GM21390 (cell line): ENCODE data around the gene FADS3.

Experiments used
- ATAC-seq: cut with Tn5 transposase; IDR thresholded peaks from one replicate; pipeline ENCODE4 v1.9.1; 2021; ENCODE audit not compliant: unreplicated experiment

The FADS3 gene

GRCh38 chr11:61839742-61840141, 51.6 kb downstream of the FADS3 start:
- ATAC-seq: no peak

DNA sequence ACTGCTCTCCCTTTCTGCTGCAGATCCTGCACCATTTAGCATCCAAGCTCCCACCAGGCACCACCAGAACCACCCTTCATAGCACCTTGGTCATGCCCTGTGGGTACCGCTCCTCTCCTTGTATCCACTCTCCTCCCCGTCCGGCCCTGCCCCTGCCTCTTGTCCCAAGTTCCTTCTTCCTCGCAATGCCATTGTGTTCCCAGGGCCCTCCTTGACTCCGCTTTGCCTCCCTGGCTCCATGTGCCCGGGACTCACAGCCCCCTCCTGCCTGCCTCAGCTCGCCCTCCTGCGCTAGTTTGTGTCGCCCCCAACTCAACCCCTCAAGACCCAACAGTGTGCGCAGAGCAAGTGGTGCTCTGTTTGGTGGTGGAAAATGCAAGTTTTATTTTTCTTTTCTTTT, 52.4 kb downstream of the FADS3 start:
- ATAC-seq: no peak

- no peak for ATAC-seq
These were observed 52.8 kb downstream of the FADS3 start for GRCh38 chr11:61838501-61838900.

DNA sequence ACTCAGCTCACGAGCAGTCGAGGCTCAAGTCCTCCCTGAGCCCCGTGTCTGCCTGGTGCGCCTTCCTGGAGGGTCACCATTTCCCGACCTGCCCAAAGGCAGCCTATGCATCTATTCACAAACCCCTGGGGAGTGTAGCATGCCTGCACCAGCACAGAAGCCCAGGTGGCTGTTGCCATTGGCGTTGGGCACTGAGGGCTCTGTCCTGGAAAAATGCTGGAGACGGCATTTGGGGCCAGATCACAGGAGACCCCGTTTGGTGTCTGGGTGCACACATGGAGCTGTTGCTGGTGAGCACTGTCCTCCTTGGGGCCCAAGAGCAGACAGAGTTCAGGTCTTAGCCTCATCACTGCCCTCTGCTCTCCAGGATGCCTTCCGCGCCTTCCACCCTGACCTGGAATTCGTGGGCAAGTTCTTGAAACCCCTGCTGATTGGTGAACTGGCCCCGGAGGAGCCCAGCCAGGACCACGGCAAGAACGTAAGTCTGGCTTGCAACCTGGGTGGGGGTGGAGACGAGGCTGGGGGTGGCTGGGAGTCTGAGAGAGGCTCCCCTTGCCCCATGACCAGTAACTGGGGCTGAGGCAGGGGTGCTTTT, 53.8 kb downstream of the FADS3 start:
- no peak for ATAC-seq

DNA sequence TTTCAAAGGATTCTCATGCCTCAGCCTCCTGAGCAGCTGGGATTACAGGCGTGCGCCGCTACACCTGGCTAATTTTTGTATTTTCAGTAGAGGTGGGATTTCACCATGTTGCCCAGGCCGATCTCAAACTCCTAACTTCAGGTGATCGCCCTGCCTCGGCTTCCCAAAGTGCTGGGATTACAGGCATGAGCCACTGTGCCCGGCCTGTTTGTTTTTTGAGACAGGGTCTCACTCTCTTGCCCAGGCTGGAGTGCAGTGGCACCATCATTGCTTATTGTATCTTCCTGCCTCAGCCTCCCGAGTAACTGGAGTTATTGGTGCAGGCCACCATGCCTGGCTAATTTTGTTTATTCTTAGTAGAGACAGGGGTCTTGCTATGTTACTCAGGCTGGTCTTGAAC, 55.2 kb downstream of the FADS3 start:
- no peak for ATAC-seq

DNA sequence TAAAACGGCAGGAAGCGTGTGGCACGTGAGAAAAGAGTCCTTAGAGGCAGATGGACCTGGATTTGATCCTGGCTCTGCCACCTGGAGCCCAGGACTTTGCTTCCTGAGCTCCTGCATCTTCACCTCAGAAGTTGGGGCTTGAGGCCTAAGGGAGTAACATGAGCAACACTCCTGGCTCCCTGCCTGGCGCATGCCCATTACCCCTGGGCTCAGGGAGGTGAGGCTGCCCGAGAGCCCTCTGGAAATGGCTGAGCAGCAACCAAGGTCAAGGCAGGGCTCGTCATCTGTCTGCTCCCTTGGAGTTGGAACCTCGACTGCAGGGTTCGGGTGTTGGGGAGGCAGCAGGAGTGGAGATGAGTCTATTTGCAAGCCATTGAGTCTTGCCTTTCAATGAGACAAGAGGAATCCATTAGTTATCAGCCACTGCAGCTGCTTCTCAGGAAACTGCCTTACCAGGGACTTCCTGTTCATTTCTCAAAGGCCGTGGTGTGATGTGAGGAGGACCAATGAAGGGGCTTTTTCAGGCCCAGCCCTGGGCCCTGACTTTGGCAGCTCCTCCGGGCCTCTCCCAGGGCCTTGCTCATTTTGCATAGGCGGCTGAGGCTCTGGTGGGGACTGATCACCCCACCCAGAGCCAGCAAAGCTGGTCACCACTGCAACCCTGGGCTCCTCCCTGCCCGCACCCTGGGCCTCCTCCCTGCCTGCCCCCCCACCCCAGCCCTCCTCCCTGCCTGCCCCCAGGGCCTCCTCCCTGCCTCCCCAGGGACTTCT, 56.9 kb downstream of the FADS3 start:
- peak; percentile 95 for ATAC-seq

DNA sequence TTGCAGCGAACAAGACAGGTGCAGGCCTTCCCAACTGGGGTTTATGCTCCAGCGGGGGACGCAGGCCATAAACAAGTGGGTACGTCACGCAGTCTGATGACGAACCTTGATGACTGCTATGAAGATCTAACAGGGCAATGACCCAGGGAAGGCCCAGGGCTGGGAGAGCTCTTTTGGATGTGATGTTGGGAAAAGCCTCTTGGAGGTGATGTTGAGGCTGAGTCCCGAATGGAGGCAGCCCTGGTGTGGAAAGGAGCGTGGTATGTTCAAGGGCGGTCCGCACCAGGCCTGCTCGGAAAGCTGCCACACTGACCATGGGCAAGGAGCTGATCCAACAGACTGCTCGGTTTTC, 57.4 kb downstream of the FADS3 start:
- ATAC-seq: no peak

- ATAC-seq: no peak
These were observed 57.9 kb downstream of the FADS3 start for GRCh38 chr11:61833471-61833870.

GRCh38 chr11:61832754-61833153, 58.6 kb downstream of the FADS3 start:
- ATAC-seq: no peak

DNA sequence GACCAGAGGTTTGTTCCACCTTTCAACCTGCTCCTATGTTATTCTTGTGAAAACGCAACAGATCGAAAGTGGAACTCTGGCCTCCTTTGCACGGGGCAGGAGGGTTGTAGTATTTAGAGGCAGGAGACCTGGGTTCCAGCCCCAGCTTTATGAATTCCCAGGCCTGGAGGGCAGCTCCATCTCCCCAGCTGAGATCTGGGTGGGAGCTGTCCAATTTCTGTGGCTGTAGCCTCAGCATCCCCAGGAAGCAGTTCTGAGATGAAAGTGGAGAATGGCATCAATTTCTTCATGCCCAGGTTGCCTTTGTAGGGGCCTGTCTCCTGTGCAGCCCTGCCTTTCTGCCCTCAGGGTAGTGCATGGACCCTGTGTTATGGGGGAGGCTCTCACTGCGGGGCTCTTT, 59.1 kb downstream of the FADS3 start:
- ATAC-seq: no peak

DNA sequence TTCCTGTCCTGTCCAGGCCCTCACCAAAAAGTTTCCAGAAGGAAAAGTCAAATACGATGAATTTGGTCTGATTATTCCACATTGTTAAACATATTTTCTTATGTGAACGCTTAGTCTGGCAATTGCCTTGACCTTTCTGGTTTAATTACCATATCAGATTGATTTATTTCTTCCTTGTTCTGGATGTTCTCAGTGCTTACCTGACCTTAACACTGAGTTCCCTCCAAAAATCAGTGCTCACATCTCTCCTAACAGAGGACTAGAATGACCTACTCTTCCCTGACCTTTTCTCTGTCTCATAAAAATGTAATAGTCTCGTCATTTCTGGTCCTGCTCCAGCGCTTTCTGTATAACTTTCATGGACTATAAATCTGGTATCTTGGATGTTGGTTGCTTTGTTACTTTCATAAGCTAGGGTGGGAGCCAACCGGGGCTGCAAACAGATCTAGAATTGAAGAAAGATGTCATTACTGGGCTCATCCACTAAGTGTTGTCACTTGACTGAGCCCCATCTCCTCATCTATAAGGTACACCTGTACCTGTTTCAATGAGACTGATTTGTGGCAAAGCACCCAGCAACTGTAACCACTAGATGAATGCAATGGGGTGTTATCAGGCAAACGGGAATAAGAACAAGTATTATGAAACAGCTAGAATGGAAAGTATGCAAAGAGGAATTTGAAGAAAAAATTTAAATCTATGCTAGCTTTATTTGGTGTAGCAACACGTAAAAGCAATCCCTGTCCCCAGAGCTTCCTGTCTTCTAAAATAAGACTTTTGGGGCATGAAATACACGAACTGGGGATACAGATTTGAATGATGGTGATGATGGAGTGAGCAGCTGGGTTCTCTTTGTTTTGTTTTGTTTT, 60.9 kb downstream of the FADS3 start:
- no peak for ATAC-seq

- ATAC-seq: no peak
These were observed 61.5 kb downstream of the FADS3 start for GRCh38 chr11:61829806-61830205.

- ATAC-seq: no peak
These were observed 62.5 kb downstream of the FADS3 start for GRCh38 chr11:61828629-61829407.

GRCh38 chr11:61828379-61828628, 63.0 kb downstream of the FADS3 start:
- ATAC-seq: no peak

GRCh38 chr11:61827571-61828378, 63.6 kb downstream of the FADS3 start, which contains the start of gene FADS2:
TSS of gene FADS2 (plus strand) at chr11:61828300. CDS start at chr11:61828391, 91 bp downstream.
- ATAC-seq: peak; percentile 75

- ATAC-seq: peak; percentile 0
These were observed 64.3 kb downstream of the FADS3 start for GRCh38 chr11:61826930-61827570.
